HG03565 (cell line): ENCODE data around the gene CKS1B.

Source experiments
- ATAC-seq: cut with Tn5 transposase; IDR thresholded peaks from one replicate; pipeline ENCODE4 v1.9.1; 2021; ENCODE audit warnings: mild to moderate bottlenecking, moderate library complexity; ENCODE audit not compliant: unreplicated experiment

The CKS1B gene

GRCh38 chr1:154945962-154946850 lies 28.3 kb upstream of the CKS1B start:
- ATAC-seq: no peak

GRCh38 chr1:154948079-154948478 lies 26.4 kb upstream of the CKS1B start:
- ATAC-seq: no peak

- no peak for ATAC-seq
These were observed 22.4 kb upstream of the CKS1B start for GRCh38 chr1:154951901-154952657.

- ATAC-seq: no peak
These were observed 21.8 kb upstream of the CKS1B start for GRCh38 chr1:154952664-154953063.

- ATAC-seq: no peak
These were observed 20.9 kb upstream of the CKS1B start for GRCh38 chr1:154953611-154954038.

GRCh38 chr1:154954541-154954940 lies 19.9 kb upstream of the CKS1B start:
- no peak for ATAC-seq

- ATAC-seq: peak; percentile 39
These were observed 19.3 kb upstream of the CKS1B start for GRCh38 chr1:154955039-154955717.

GRCh38 chr1:154955718-154956543 lies 18.6 kb upstream of the CKS1B start, which contains the start of gene PBXIP1:
Gene PBXIP1, minus strand, starts transcription at chr1:154956099. Its CDS starts 2,378 bp downstream, at chr1:154953721.
- ATAC-seq: peak; percentile 45

GRCh38 chr1:154956544-154956941 lies 17.9 kb upstream of the CKS1B start:
- no peak for ATAC-seq

GRCh38 chr1:154957091-154957657 lies 17.3 kb upstream of the CKS1B start:
- ATAC-seq: no peak

- ATAC-seq: no peak
These were observed 16.4 kb upstream of the CKS1B start for GRCh38 chr1:154958036-154958435.

- ATAC-seq: no peak
These were observed 15.6 kb upstream of the CKS1B start for GRCh38 chr1:154958681-154959425.

- no peak for ATAC-seq
These were observed 15.1 kb upstream of the CKS1B start for GRCh38 chr1:154959426-154959780.

- ATAC-seq: no peak
These were observed 13.9 kb upstream of the CKS1B start for GRCh38 chr1:154960446-154961136.

- ATAC-seq: peak; percentile 65
These were observed 13.0 kb upstream of the CKS1B start, which contains the start of gene PYGO2 for GRCh38 chr1:154961207-154962155. Gene PYGO2, minus strand, starts transcription at chr1:154961782. Its CDS starts 206 bp downstream, at chr1:154961576.

- no peak for ATAC-seq
These were observed 12.2 kb upstream of the CKS1B start for GRCh38 chr1:154962156-154962749.

- ATAC-seq: no peak
These were observed 11.6 kb upstream of the CKS1B start for GRCh38 chr1:154962795-154963330.
